CD4-positive, alpha-beta memory T cell (primary cell): ENCODE data around the gene ADPRHL1. TPM values are rescaled to one million over a fixed set of nuclear protein-coding genes. Genes with fewer than 3 reads are reported as not detected.
A peak's percentile ranks its signal among the peaks of the same experiment; 100 is the strongest.

Experiments
- CTCF ChIA-PET: fragments of 350-600 bp; sonication (Branson Sonifier 250); formaldehyde crosslinking; loops from one replicate; lab custom pipeline; 2021; ENCODE audit warnings: inconsistent platforms; ENCODE audit not compliant: partially characterized antibody; lab: Charles Lee
- POLR2A ChIA-PET: fragments of 350-600 bp; sonication (Branson Sonifier 250); formaldehyde crosslinking; loops from one replicate; lab custom pipeline; 2021; ENCODE audit not compliant: partially characterized antibody; lab: Charles Lee
- DNase-seq, 5 donors: peaks; one replicate each; pipeline versions ENCODE4 v3.0.0 to v3.0.0-alpha.2; 2020 to 2022; ENCODE audit warnings: mixed read lengths in 1 of 5
- H3K27ac ChIP-seq: one replicate; pipeline ENCODE4 v1.7.0; 2013; ENCODE audit warnings: low read depth, low read length
- H3K27me3 ChIP-seq: 2 replicates; pipeline ENCODE4 v1.7.0; 2013; ENCODE audit warnings: mild to moderate bottlenecking, low read length, moderate library complexity; ENCODE audit not compliant: insufficient read depth
- H3K36me3 ChIP-seq: 2 replicates; pipeline ENCODE4 v1.7.0; 2013; ENCODE audit warnings: mild to moderate bottlenecking, low read length, moderate library complexity; ENCODE audit not compliant: insufficient read depth
- H3K4me1 ChIP-seq: 2 replicates; pipeline ENCODE4 v1.7.0; 2013; ENCODE audit warnings: mild to moderate bottlenecking, low read length, moderate library complexity; ENCODE audit not compliant: insufficient read depth
- H3K4me3 ChIP-seq, 2 donors: one replicate each; pipeline ENCODE4 v1.7.0; 2013; ENCODE audit warnings: low read length in 2 of 2, mild to moderate bottlenecking in 1 of 2
- H3K9me3 ChIP-seq, 2 donors: one replicate each; pipeline ENCODE4 v1.7.0; 2013; ENCODE audit warnings: low read length in 2 of 2, control low read depth in 1 of 2; ENCODE audit not compliant: control insufficient read depth in 1 of 2
- H3K27ac Mint-ChIP-seq, 7 donors: one replicate each; pipeline ENCODE4 v1.8.0; 2020 to 2021; ENCODE audit warnings: mixed read lengths in 7 of 7, mild to moderate bottlenecking in 6 of 7, inconsistent platforms in 3 of 7, moderate library complexity in 3 of 7
- H3K27me3 Mint-ChIP-seq, 2 donors: one replicate each; pipeline ENCODE4 v1.8.0; 2020 to 2021; ENCODE audit warnings: mixed read lengths in 2 of 2
- H3K36me3 Mint-ChIP-seq, 2 donors: one replicate each; pipeline ENCODE4 v1.8.0; 2020 to 2021; ENCODE audit warnings: mixed read lengths in 2 of 2, inconsistent platforms in 1 of 2, mild to moderate bottlenecking in 1 of 2
- H3K4me1 Mint-ChIP-seq, 4 donors: one replicate each; pipeline ENCODE4 v1.8.0; 2020 to 2021; ENCODE audit warnings: mixed read lengths in 4 of 4, mild to moderate bottlenecking in 1 of 4
- H3K4me3 Mint-ChIP-seq, 8 donors: one replicate each; pipeline ENCODE4 v1.8.0; 2020 to 2021; ENCODE audit warnings: mixed read lengths in 8 of 8, mild to moderate bottlenecking in 7 of 8, moderate library complexity in 6 of 8, inconsistent platforms in 3 of 8
- H3K9me3 Mint-ChIP-seq, 8 donors: one replicate each; pipeline ENCODE4 v1.8.0; 2020 to 2021; ENCODE audit warnings: mixed read lengths in 8 of 8, mild to moderate bottlenecking in 5 of 8, inconsistent platforms in 3 of 8, moderate library complexity in 1 of 8
- intact Hi-C: fragments of 100-400 bp; cut with micrococcal nuclease; formaldehyde crosslinking; loops from one replicate; pipeline ENCODE4 v1.15.1; 2023
- polyA plus RNA-seq, 2 donors: library from polyadenylated mRNA; unstranded; fragments of 300-500 nt; fragmentation: Illumina TruSeq; gene quantifications; one replicate each; pipeline ENCODE4 v1.2.3, GENCODE V29; 2021
- total RNA-seq, 2 experiments: library from RNA; stranded (reverse); gene quantifications; one replicate each; pipeline ENCODE4 v1.2.3, GENCODE V29; 2021

The ADPRHL1 gene
- total and polyA plus RNA-seq, 4 experiments from 2014 or later, result 0.09 to 1.5 (median 1.3) TPM; not detected in 1

- intact Hi-C loops, result no loop called here
- Mint-ChIP-seq H3K27ac (peak overlapping the region; percentile 11 to 95 (median 58)), H3K27me3 (no peaks in the 10 kb centered on the region), H3K4me3 (peak overlapping the region in 6 of 8 donors; percentile 1 to 62 (median 46)), H3K4me1 (peaks cover 23 to 56% (median 35%) of the 10 kb centered on the region in 4 donors), H3K9me3 (no peaks in the 10 kb centered on the region), H3K36me3 (peaks cover 28 to 42% of the 10 kb centered on the region in 2 donors)
- Histone ChIP-seq H3K27me3 (no peaks in the 10 kb centered on the region), H3K9me3 (no peaks in the 10 kb centered on the region), H3K4me3 (no peak overlapping the region), H3K27ac (no peak overlapping the region), H3K36me3 (peaks cover 19% of the 10 kb centered on the region), H3K4me1 (peaks cover 45% of the 10 kb centered on the region)
- no peak for DNase-seq
- ChIA-PET CTCF (no interaction called here), POLR2A (no interaction called here)
These were observed 42.4 kb upstream of the ADPRHL1 start for GRCh38 chr13:113495494-113496210.

- peaks cover 35 to 73% (median 50%) of the 10 kb centered on the region in 4 donors for H3K4me1 Mint-ChIP-seq
- peak overlapping the region; percentile 3 to 72 (median 57) for H3K27ac Mint-ChIP-seq
- peak overlapping the region in 6 of 8 donors; percentile 24 to 79 (median 54) for H3K4me3 Mint-ChIP-seq
- Histone ChIP-seq H3K9me3 (no peaks in the 10 kb centered on the region), H3K36me3 (peaks cover 3% of the 10 kb centered on the region), H3K4me1 (peaks cover 60% of the 10 kb centered on the region), H3K4me3 (no peak overlapping the region), H3K27me3 (no peaks in the 10 kb centered on the region), H3K27ac (no peak overlapping the region)
- peak in 1 of 5 donors; percentile 6 for DNase-seq
- POLR2A ChIA-PET, result no interaction called here
- no peaks in the 10 kb centered on the region for H3K27me3 Mint-ChIP-seq
- peaks cover 16 to 26% of the 10 kb centered on the region in 2 donors for H3K36me3 Mint-ChIP-seq
- CTCF ChIA-PET, result interaction anchor here (1.3 kb wide), 1 partner anchor 11 kb away, joined by 3 read pairs; no protein-coding TSS in a partner anchor
- intact Hi-C loops, result no loop called here
- H3K9me3 Mint-ChIP-seq, result no peaks in the 10 kb centered on the region
These were observed 40.1 kb upstream of the ADPRHL1 start for GRCh38 chr13:113493315-113493951.

- Histone ChIP-seq H3K4me1 (peaks cover 55% of the 10 kb centered on the region), H3K27me3 (no peaks in the 10 kb centered on the region), H3K36me3 (no peaks in the 10 kb centered on the region), H3K9me3 (no peaks in the 10 kb centered on the region), H3K4me3 (no peak overlapping the region), H3K27ac (no peak overlapping the region)
- intact Hi-C loops, result loop anchor here (2.0 kb wide), 1 partner anchor 195 kb away; the partner anchor contains the start of gene LAMP1
- Mint-ChIP-seq H3K36me3 (peaks cover 10 to 19% of the 10 kb centered on the region in 2 donors), H3K4me3 (peak overlapping the region; percentile 77 to 90 (median 84)), H3K27ac (peak overlapping the region in 6 of 7 donors; percentile 72 to 90 (median 82)), H3K9me3 (no peaks in the 10 kb centered on the region), H3K27me3 (no peaks in the 10 kb centered on the region), H3K4me1 (peaks cover 37 to 78% (median 60%) of the 10 kb centered on the region in 4 donors)
- no peak for DNase-seq
- CTCF ChIA-PET, result no interaction called here
- POLR2A ChIA-PET, result no interaction called here
These were observed 38.7 kb upstream of the ADPRHL1 start for GRCh38 chr13:113491982-113492381.

GRCh38 chr13:113491418-113491883 is 38.2 kb upstream of the ADPRHL1 start:
- Histone ChIP-seq H3K9me3 (no peaks in the 10 kb centered on the region), H3K36me3 (no peaks in the 10 kb centered on the region), H3K27ac (peak overlapping the region; percentile 57), H3K4me3 (peak overlapping the region; percentile 11 to 65), H3K27me3 (no peaks in the 10 kb centered on the region), H3K4me1 (peaks cover 52% of the 10 kb centered on the region)
- Mint-ChIP-seq H3K27ac (peak overlapping the region in 6 of 7 donors; percentile 15 to 90 (median 77)), H3K27me3 (no peaks in the 10 kb centered on the region), H3K9me3 (no peaks in the 10 kb centered on the region), H3K4me3 (peak overlapping the region; percentile 77 to 90 (median 84)), H3K4me1 (peaks cover 35 to 78% (median 61%) of the 10 kb centered on the region in 4 donors), H3K36me3 (peaks cover 6 to 15% of the 10 kb centered on the region in 2 donors)
- POLR2A ChIA-PET, result interaction anchor here (1.4 to 1.6 kb wide), 2 partner anchors 10 to 12 kb away, joined by 3 to 4 read pairs; no protein-coding TSS in a partner anchor
- intact Hi-C loops, result loop anchor here (2.0 kb wide), 1 partner anchor 195 kb away; the partner anchor contains the start of gene LAMP1
- CTCF ChIA-PET, result no interaction called here
- no peak for DNase-seq

GRCh38 chr13:113490496-113491417 is 37.5 kb upstream of the ADPRHL1 start, which contains the start of gene DCUN1D2:
DCUN1D2 (minus strand) TSS chr13:113490711; CDS start chr13:113490669, 42 bp downstream.
- POLR2A ChIA-PET, result interaction anchor here (1.3 to 1.9 kb wide), 4 partner anchors 10 to 281 kb away, joined by 3 to 5 read pairs (median 4); partner anchors contain the start of gene CUL4A
- peak within 1 kb of the TSS; percentile 89 to 95 (median 92) for H3K4me3 Mint-ChIP-seq
- peak; percentile 60 to 80 (median 66) for DNase-seq
- no peaks in the 10 kb centered on the region for H3K27me3 ChIP-seq
- no peaks in the 10 kb centered on the region for H3K9me3 ChIP-seq
- peaks cover 45% of the 10 kb centered on the region for H3K4me1 ChIP-seq
- H3K36me3 Mint-ChIP-seq, result peaks cover 2 to 10% of the 10 kb centered on the region in 2 donors
- H3K9me3 Mint-ChIP-seq, result no peaks in the 10 kb centered on the region
- peaks cover 30 to 73% (median 56%) of the 10 kb centered on the region in 4 donors for H3K4me1 Mint-ChIP-seq
- H3K4me3 ChIP-seq, result peak within 1 kb of the TSS; percentile 11 to 65
- peak within 1 kb of the TSS; percentile 78 to 94 (median 92) for H3K27ac Mint-ChIP-seq
- H3K27ac ChIP-seq, result peak within 1 kb of the TSS; percentile 57
- no peaks in the 10 kb centered on the region for H3K36me3 ChIP-seq
- no peaks in the 10 kb centered on the region for H3K27me3 Mint-ChIP-seq
- CTCF ChIA-PET, result no interaction called here
- intact Hi-C loops, result loop anchor here (2.0 kb wide), 1 partner anchor 194 kb away; the partner anchor contains the start of gene LAMP1
